HepG2 (cell line): ENCODE data around the gene MAJIN. TPM values are rescaled to one million over a fixed set of nuclear protein-coding genes. Genes with fewer than 3 reads are reported as not detected.
A peak's percentile ranks its signal among the peaks of the same experiment; 100 is the strongest.

ENCODE experiments used
- CBFB ChIP-seq: sonication (generic); formaldehyde crosslinking; IDR thresholded peaks from 2 replicates; pipeline ENCODE4 v1.4.0; 2020; ENCODE audit warnings: missing genetic modification reagents
- CBX2 ChIP-seq, 2 experiments: fragments of 200-600 bp in 1 of 2; sonication (generic); formaldehyde crosslinking in 1 of 2; IDR thresholded peaks; 2 replicates each; pipeline versions ENCODE4 v1.7.0 to v1.8.1; 2018 to 2022; ENCODE audit warnings: low read depth in 2 of 2, low read length in 1 of 2, mild to moderate bottlenecking in 1 of 2, missing genetic modification reagents in 1 of 2
- DR1 ChIP-seq: sonication (generic); formaldehyde crosslinking; IDR thresholded peaks from 2 replicates; pipeline ENCODE4 v1.8.0; 2021; ENCODE audit warnings: mild to moderate bottlenecking, missing genetic modification reagents, inconsistent platforms
- EZH2 ChIP-seq: conservative IDR thresholded peaks from 2 replicates; pipeline ENCODE4 v1.6.1; 2012; ENCODE audit warnings: mild to moderate bottlenecking, low read depth, low read length, moderate library complexity
- FOXJ3 ChIP-seq: sonication (generic); formaldehyde crosslinking; IDR thresholded peaks from 2 replicates; pipeline ENCODE4 v1.4.0; 2020; ENCODE audit warnings: missing genetic modification reagents, mild to moderate bottlenecking, borderline replicate concordance
- MTF2 ChIP-seq: sonication (generic); formaldehyde crosslinking; IDR thresholded peaks from 2 replicates; pipeline ENCODE4 v1.5.0; 2020; ENCODE audit warnings: missing genetic modification reagents, borderline replicate concordance
- NFYB ChIP-seq: sonication (generic); formaldehyde crosslinking; IDR thresholded peaks from 2 replicates; pipeline ENCODE4 v1.4.0; 2020; ENCODE audit warnings: missing genetic modification reagents
- PPARG ChIP-seq: conservative IDR thresholded peaks from 2 replicates; pipeline ENCODE4 v1.6.1; 2016; ENCODE audit warnings: missing biosample characterization, missing genetic modification reagents
- RARA ChIP-seq: IDR thresholded peaks from 2 replicates; pipeline ENCODE4 v1.6.1; 2016; ENCODE audit warnings: missing genetic modification reagents, missing compliant biosample characterization
- polyA plus RNA-seq, 8 experiments: library from polyadenylated mRNA; depleted of rRNA in 3 of 8; stranded (reverse) in 7 of 8; unstranded in 1 of 8; fragments of >200 nt; fragmentation: Illumina TruSeq in 4 of 8; extraction: Trizol in 4 of 8; gene quantifications; 2 replicates each; pipeline versions ENCODE4 v1.2.1 to v1.2.3, GENCODE V29; 2011 to 2016; ENCODE audit warnings: low read depth in 4 of 8, missing spikeins in 1 of 8, mixed read lengths in 1 of 8; ENCODE audit not compliant: insufficient read depth in 1 of 8
- total RNA-seq, 5 experiments: library from RNA; depleted of rRNA; stranded (reverse); fragments of >200 nt; fragmentation: Illumina TruSeq; extraction: Trizol; gene quantifications; 2 replicates each; pipeline ENCODE4 v1.2.3, GENCODE V29; 2016; ENCODE audit warnings: low read depth in 1 of 5
- TF ChIP-seq, protein P1 (sequence below): sonication (generic); formaldehyde crosslinking; IDR thresholded peaks from 2 replicates; pipeline ENCODE4 v1.4.0; 2020; ENCODE audit warnings: missing genetic modification reagents, borderline replicate concordance
- TF ChIP-seq, protein P2 (sequence below): sonication (generic); formaldehyde crosslinking; IDR thresholded peaks from 2 replicates; pipeline ENCODE4 v1.5.1; 2020; ENCODE audit warnings: missing genetic modification reagents, mild to moderate bottlenecking, borderline replicate concordance
- TF ChIP-seq, protein P3 (sequence below): sonication (generic); formaldehyde crosslinking; IDR thresholded peaks from 2 replicates; pipeline ENCODE4 v1.4.0; 2020; ENCODE audit warnings: missing genetic modification reagents
- TF ChIP-seq, protein P4 (sequence below): sonication (generic); formaldehyde crosslinking; IDR thresholded peaks from 2 replicates; pipeline ENCODE4 v1.4.0; 2020; ENCODE audit warnings: mild to moderate bottlenecking, missing genetic modification reagents
- TF ChIP-seq, protein P5 (sequence below): sonication (generic); formaldehyde crosslinking; IDR thresholded peaks from 2 replicates; pipeline ENCODE4 v1.4.0; 2020; ENCODE audit warnings: mild to moderate bottlenecking, low read depth, missing genetic modification reagents
- TF ChIP-seq, protein P6 (sequence below): IDR thresholded peaks from 2 replicates; pipeline ENCODE4 v1.6.1; 2018; ENCODE audit warnings: missing genetic modification reagents

MAJIN gene
- total and polyA plus RNA-seq, 2 of the 13 experiments (the other 11 are each of a cell fraction or from before 2014, with no cell fraction given): not detected

DNA sequence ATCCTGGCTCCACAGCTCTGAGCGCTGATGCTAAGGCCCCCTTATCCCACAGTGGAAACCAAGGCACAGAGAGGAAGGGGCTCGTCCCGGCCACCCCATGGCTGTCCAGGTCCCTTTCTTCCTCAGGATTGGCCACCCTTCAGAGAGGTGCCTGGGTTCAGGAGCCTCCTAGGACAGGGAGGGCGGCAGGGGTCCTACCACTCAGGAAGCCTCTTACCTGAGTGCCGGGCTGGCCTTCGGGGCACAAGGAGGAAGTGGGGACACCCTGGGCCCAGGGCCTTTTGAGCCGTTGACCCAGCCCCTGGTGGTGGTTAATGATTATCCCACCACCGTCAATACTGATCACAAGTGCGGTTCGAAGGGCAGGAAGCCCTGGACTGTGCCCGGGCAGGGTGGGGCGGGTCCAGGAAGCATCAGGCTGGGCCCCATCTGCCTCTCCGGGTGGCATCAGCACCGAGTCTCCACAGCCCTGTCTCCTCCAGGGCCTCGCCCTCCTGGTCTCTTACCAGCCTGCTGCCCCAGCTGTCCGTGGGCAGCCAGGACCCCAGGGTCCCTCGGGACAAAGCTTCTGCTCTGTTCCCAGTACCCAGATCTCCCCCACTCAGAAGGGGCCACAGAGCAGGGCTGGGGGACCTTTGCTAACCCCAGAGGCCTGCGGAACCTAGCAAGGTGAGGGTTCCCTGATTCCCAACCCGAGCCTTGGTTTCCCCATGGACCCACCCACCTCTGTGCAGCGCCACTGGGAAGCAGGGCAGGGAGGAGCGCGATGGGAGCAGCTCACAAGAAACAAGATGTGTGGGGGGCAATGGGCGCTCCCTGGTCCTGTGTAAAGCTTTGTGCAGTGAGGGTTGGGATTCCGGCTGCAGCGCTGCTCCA, 78.5 kb downstream of the MAJIN start (continued):
- TF ChIP-seq, protein P1, sequence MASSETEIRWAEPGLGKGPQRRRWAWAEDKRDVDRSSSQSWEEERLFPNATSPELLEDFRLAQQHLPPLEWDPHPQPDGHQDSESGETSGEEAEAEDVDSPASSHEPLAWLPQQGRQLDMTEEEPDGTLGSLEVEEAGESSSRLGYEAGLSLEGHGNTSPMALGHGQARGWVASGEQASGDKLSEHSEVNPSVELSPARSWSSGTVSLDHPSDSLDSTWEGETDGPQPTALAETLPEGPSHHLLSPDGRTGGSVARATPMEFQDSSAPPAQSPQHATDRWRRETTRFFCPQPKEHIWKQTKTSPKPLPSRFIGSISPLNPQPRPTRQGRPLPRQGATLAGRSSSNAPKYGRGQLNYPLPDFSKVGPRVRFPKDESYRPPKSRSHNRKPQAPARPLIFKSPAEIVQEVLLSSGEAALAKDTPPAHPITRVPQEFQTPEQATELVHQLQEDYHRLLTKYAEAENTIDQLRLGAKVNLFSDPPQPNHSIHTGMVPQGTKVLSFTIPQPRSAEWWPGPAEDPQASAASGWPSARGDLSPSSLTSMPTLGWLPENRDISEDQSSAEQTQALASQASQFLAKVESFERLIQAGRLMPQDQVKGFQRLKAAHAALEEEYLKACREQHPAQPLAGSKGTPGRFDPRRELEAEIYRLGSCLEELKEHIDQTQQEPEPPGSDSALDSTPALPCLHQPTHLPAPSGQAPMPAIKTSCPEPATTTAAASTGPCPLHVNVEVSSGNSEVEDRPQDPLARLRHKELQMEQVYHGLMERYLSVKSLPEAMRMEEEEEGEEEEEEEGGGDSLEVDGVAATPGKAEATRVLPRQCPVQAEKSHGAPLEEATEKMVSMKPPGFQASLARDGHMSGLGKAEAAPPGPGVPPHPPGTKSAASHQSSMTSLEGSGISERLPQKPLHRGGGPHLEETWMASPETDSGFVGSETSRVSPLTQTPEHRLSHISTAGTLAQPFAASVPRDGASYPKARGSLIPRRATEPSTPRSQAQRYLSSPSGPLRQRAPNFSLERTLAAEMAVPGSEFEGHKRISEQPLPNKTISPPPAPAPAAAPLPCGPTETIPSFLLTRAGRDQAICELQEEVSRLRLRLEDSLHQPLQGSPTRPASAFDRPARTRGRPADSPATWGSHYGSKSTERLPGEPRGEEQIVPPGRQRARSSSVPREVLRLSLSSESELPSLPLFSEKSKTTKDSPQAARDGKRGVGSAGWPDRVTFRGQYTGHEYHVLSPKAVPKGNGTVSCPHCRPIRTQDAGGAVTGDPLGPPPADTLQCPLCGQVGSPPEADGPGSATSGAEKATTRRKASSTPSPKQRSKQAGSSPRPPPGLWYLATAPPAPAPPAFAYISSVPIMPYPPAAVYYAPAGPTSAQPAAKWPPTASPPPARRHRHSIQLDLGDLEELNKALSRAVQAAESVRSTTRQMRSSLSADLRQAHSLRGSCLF (CRISPR knock-in tag): no peak
- TF ChIP-seq, protein P2, sequence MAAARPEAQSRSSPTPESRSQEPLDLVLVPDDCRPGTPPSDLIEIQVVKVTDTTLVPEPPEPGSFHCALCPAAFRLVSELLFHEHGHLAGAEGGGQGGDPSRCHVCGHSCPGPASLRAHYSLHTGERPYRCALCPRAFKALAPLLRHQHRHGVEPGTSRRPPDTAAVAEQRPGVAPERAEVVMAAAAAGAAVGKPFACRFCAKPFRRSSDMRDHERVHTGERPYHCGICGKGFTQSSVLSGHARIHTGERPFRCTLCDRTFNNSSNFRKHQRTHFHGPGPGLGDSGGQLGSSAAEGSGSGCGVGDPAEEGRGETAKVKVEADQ (CRISPR knock-in tag): no peak; the same call in 1 of the 2 replicates
- TF ChIP-seq NFYB (CRISPR knock-in tag) (no peak; the same call in 1 of the 2 replicates), RARA (CRISPR knock-in tag) (peak; percentile 83), CBFB (CRISPR knock-in tag) (peak; percentile 71), DR1 (peak; percentile 97), PPARG (peak; percentile 71), MTF2 (CRISPR knock-in tag) (no peak), CBX2 (IDR thresholded peaks at IDR 0.05; ENCODE audit: low read depth, low read length) (no peak), CBX2 (CRISPR knock-in tag; IDR thresholded peaks at IDR 0.05; ENCODE audit: low read depth) (no peak), FOXJ3 (CRISPR knock-in tag) (peak; percentile 28; the same call in 1 of the 2 replicates), EZH2 (no peak)
- TF ChIP-seq, protein P3, sequence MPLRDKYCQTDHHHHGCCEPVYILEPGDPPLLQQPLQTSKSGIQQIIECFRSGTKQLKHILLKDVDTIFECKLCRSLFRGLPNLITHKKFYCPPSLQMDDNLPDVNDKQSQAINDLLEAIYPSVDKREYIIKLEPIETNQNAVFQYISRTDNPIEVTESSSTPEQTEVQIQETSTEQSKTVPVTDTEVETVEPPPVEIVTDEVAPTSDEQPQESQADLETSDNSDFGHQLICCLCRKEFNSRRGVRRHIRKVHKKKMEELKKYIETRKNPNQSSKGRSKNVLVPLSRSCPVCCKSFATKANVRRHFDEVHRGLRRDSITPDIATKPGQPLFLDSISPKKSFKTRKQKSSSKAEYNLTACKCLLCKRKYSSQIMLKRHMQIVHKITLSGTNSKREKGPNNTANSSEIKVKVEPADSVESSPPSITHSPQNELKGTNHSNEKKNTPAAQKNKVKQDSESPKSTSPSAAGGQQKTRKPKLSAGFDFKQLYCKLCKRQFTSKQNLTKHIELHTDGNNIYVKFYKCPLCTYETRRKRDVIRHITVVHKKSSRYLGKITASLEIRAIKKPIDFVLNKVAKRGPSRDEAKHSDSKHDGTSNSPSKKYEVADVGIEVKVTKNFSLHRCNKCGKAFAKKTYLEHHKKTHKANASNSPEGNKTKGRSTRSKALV (CRISPR knock-in tag): peak; percentile 65; the same call in 1 of the 2 replicates
- TF ChIP-seq, protein P4, sequence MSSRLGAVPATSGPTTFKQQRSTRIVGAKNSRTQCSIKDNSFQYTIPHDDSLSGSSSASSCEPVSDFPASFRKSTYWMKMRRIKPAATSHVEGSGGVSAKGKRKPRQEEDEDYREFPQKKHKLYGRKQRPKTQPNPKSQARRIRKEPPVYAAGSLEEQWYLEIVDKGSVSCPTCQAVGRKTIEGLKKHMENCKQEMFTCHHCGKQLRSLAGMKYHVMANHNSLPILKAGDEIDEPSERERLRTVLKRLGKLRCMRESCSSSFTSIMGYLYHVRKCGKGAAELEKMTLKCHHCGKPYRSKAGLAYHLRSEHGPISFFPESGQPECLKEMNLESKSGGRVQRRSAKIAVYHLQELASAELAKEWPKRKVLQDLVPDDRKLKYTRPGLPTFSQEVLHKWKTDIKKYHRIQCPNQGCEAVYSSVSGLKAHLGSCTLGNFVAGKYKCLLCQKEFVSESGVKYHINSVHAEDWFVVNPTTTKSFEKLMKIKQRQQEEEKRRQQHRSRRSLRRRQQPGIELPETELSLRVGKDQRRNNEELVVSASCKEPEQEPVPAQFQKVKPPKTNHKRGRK (CRISPR knock-in tag): no peak
- TF ChIP-seq, protein P5, sequence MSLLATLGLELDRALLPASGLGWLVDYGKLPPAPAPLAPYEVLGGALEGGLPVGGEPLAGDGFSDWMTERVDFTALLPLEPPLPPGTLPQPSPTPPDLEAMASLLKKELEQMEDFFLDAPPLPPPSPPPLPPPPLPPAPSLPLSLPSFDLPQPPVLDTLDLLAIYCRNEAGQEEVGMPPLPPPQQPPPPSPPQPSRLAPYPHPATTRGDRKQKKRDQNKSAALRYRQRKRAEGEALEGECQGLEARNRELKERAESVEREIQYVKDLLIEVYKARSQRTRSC (CRISPR knock-in tag): peak; percentile 81; the same call in 1 of the 2 replicates
- TF ChIP-seq, protein P6, sequence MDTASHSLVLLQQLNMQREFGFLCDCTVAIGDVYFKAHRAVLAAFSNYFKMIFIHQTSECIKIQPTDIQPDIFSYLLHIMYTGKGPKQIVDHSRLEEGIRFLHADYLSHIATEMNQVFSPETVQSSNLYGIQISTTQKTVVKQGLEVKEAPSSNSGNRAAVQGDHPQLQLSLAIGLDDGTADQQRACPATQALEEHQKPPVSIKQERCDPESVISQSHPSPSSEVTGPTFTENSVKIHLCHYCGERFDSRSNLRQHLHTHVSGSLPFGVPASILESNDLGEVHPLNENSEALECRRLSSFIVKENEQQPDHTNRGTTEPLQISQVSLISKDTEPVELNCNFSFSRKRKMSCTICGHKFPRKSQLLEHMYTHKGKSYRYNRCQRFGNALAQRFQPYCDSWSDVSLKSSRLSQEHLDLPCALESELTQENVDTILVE (CRISPR knock-in tag): 0 out of 2 replicates have a peak, but pooled peaks have one; percentile 17
